Lung (tissue), 12 donors: Measurements from ENCODE around the gene ZFP91. TPM values are rescaled to one million over a fixed set of nuclear protein-coding genes. Genes with fewer than 3 reads are reported as not detected.

Source experiments
- ATAC-seq: fragments of 200-7000 bp; cut with Tn5 transposase; one replicate; pipeline ENCODE4 v1.9.1; 2020; ENCODE audit warnings: moderate number of reproducible peaks; ENCODE audit not compliant: insufficient read depth, low FRiP score
- DNase-seq, 3 donors: peaks; one replicate each; pipeline ENCODE4 v3.0.0-alpha.2; 2013 to 2017
- H3K27ac ChIP-seq, 2 donors: one replicate each; pipeline ENCODE4 v1.5.1; 2013; ENCODE audit warnings: mild to moderate bottlenecking in 2 of 2, moderate library complexity in 2 of 2, control low read depth in 1 of 2, inconsistent platforms in 1 of 2, low read depth in 1 of 2, low read length in 1 of 2
- H3K27me3 ChIP-seq, 3 donors: one replicate each; pipeline ENCODE4 v1.5.1; 2013; ENCODE audit warnings: low read length in 2 of 3; ENCODE audit not compliant: control insufficient read depth in 3 of 3, insufficient read depth in 3 of 3
- H3K36me3 ChIP-seq, 4 donors: one replicate each; pipeline ENCODE4 v1.5.1; 2013; ENCODE audit warnings: low read length in 4 of 4, mild to moderate bottlenecking in 1 of 4, moderate library complexity in 1 of 4; ENCODE audit not compliant: control insufficient read depth in 4 of 4, insufficient read depth in 4 of 4
- H3K4me1 ChIP-seq, 5 donors: one replicate each; pipeline ENCODE4 v1.5.1; 2013; ENCODE audit warnings: low read length in 5 of 5, mild to moderate bottlenecking in 2 of 5, moderate library complexity in 1 of 5; ENCODE audit not compliant: control insufficient read depth in 5 of 5, insufficient read depth in 5 of 5
- H3K4me3 ChIP-seq: one replicate; pipeline ENCODE4 v1.5.1; 2013; ENCODE audit warnings: mild to moderate bottlenecking, control low read depth, moderate library complexity
- H3K9ac ChIP-seq, 2 donors: one replicate each; pipeline ENCODE4 v1.5.1; 2013; ENCODE audit warnings: low read length in 2 of 2, control low read depth in 1 of 2; ENCODE audit not compliant: insufficient read depth in 1 of 2
- H3K9me3 ChIP-seq, 4 donors: one replicate each; pipeline ENCODE4 v1.5.1; 2013; ENCODE audit warnings: low read length in 3 of 4, mild to moderate bottlenecking in 1 of 4, moderate library complexity in 1 of 4; ENCODE audit not compliant: control insufficient read depth in 4 of 4, insufficient read depth in 3 of 4
- WGBS, 2 donors: extraction: QIAGEN DNeasy Blood & Tissue Kit; methylation state at CpG; one replicate each; pipeline ENCODE4 v1.1.7; 2013; 5-methylcytosine and 5-hydroxymethylcytosine counted together
- polyA plus RNA-seq, 2 donors: library from polyadenylated mRNA; stranded (reverse); fragments of 200-250 nt; gene quantifications; one replicate each; pipeline ENCODE4 v1.2.1, GENCODE V29; 2013
- total RNA-seq, 2 donors: library from RNA; depleted of rRNA in 1 of 2; stranded (reverse); fragments of >200 nt in 1 of 2; gene quantifications; one replicate each; pipeline ENCODE4 v1.2.1, GENCODE V29; 2014 to 2021
- TF ChIP-seq, protein P1 (sequence below): IDR thresholded peaks from 2 replicates; pipeline ENCODE4 v1.5.1; 2012; ENCODE audit warnings: mild to moderate bottlenecking; ENCODE audit errors: control extremely low read depth, extremely low read depth
- donor health status: control.
- donor health status: control.
- donor health status: Bipolar disorder and iron deficiency.
- donor health status: healthy.
- donor health status: DM: yes; HTN: yes; CAD: no.

The ZFP91 gene
- total and polyA plus RNA-seq, 4 donors: 11.1 to 47.0 (median 31.2) TPM

DNA sequence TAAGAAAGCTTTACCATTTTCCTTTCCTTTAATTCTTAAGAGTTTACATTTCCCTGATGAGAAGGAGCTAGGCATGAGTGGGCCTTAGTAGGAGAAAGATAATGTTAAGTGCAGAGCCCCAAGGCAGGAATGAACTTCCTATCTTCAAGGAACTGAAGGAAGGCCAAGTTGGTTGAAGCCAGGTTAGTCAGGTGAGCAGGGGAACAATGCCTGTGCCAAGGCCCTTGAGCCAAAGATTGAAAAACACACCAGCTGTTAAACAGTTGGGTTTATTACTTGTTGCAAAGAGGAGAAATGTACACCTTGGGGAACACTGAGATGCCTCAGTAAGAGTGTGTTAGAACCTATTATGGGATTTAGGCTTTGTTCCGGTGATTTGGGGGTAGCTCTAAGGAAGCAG is 53.6 kb downstream of the ZFP91 start:
- 96 to 99% methylated on average over 1 of the region's 1 CpG for WGBS, 2 donors
- H3K9me3 ChIP-seq: no peaks in the 10 kb centered on the region
- no peaks in the 10 kb centered on the region for H3K27me3 ChIP-seq
- no peaks in the 10 kb centered on the region for H3K36me3 ChIP-seq
- peaks cover 0 to 3% (median 0%) of the 10 kb centered on the region in 5 donors for H3K4me1 ChIP-seq
- H3K4me3 ChIP-seq: no peak overlapping the region
- ATAC-seq: no peak
- no peak for DNase-seq
- no peak overlapping the region for H3K27ac ChIP-seq
- TF ChIP-seq, protein P1, sequence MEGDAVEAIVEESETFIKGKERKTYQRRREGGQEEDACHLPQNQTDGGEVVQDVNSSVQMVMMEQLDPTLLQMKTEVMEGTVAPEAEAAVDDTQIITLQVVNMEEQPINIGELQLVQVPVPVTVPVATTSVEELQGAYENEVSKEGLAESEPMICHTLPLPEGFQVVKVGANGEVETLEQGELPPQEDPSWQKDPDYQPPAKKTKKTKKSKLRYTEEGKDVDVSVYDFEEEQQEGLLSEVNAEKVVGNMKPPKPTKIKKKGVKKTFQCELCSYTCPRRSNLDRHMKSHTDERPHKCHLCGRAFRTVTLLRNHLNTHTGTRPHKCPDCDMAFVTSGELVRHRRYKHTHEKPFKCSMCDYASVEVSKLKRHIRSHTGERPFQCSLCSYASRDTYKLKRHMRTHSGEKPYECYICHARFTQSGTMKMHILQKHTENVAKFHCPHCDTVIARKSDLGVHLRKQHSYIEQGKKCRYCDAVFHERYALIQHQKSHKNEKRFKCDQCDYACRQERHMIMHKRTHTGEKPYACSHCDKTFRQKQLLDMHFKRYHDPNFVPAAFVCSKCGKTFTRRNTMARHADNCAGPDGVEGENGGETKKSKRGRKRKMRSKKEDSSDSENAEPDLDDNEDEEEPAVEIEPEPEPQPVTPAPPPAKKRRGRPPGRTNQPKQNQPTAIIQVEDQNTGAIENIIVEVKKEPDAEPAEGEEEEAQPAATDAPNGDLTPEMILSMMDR: no peak
- H3K9ac ChIP-seq: no peak overlapping the region

DNA sequence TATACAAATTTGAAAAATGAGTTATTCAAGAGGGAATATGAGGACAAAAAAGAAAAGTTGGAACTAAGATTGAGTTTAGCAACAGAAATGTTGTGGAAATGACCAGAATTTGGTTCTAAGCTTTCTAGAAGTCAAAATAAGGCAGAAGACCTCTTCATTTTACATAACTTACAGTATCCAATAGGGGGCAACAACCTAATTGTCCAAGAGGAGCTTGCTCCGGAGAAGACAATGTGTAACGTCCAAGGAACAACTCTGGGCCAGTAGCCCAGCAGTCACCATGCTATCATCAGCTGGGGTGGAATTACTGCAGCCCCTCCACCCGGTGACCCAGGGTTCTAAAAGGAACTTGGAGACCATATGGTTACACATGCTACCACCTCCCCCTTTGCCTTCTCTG is 57.7 kb downstream of the ZFP91 start:
- DNase-seq (no peak), ATAC-seq (no peak)
- Histone ChIP-seq H3K27me3 (no peaks in the 10 kb centered on the region), H3K4me3 (no peak overlapping the region), H3K27ac (no peak overlapping the region), H3K36me3 (no peaks in the 10 kb centered on the region), H3K9me3 (no peaks in the 10 kb centered on the region), H3K9ac (no peak overlapping the region), H3K4me1 (peaks cover 0 to 6% (median 0%) of the 10 kb centered on the region in 5 donors)
- 86% methylated on average over 3 of the region's 3 CpGs for WGBS, 2 donors
- TF ChIP-seq, protein P1: no peak

DNA sequence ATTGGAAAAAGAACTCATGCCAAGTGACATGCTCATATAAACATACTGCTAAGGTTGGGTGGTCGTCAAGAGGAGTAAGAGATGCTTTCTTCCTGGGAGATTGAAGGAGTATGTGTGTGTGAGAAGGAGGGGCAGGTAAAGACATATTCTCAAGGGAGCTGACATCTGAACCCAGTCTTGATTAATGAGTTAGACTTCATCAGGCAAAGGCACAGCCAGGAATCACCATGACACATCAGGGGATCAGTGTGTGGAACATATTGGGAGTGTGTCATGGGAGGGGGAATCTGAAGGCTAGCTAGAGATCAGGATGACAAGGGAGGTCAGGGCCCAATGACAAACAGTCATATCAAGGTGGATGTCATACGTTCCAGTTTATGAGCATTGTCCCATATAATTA is 58.5 kb downstream of the ZFP91 start:
- no peaks in the 10 kb centered on the region for H3K27me3 ChIP-seq
- H3K36me3 ChIP-seq: no peaks in the 10 kb centered on the region
- no peaks in the 10 kb centered on the region for H3K9me3 ChIP-seq
- DNase-seq (no peak), ATAC-seq (no peak)
- H3K27ac ChIP-seq: no peak overlapping the region
- TF ChIP-seq, protein P1: no peak
- H3K9ac ChIP-seq: no peak overlapping the region
- no peak overlapping the region for H3K4me3 ChIP-seq
- H3K4me1 ChIP-seq: peaks cover 0 to 6% (median 0%) of the 10 kb centered on the region in 5 donors
- WGBS, 2 donors: 69 to 77% methylated on average over 2 of the region's 2 CpGs

DNA sequence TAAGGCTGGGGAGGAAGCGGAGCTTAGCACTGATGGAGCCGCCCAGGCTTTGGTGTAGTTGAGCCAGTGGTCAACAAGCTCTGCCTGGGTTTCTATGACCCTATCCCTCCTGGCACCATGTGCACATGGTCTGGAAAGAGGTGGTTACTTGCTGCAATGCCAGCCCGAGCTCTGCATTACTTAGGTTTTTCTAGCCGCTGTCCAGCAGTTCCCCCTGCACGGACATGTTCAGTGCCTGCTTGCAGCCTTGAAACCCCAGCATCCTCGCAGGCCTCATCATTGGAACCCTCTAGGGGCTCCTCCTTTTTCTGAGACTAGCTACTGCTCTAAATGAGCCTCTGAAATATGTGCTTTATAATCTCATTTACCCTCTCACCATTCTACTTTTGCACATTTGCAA is 60.2 kb downstream of the ZFP91 start:
- Histone ChIP-seq H3K27ac (no peak overlapping the region), H3K36me3 (no peaks in the 10 kb centered on the region), H3K9ac (no peak overlapping the region), H3K4me3 (no peak overlapping the region), H3K4me1 (peaks cover 0 to 6% (median 0%) of the 10 kb centered on the region in 5 donors), H3K9me3 (no peaks in the 10 kb centered on the region), H3K27me3 (no peaks in the 10 kb centered on the region)
- no peak for DNase-seq
- TF ChIP-seq, protein P1: no peak
- WGBS, 2 donors: 86 to 92% methylated on average over 6 of the region's 6 CpGs
- no peak for ATAC-seq
